Uterus (tissue), 2 donors: Measurements from ENCODE around the gene SH3RF3.

Experiments used
- CTCF ChIP-seq, 4 experiments: fragments of 200-600 bp in 2 of 4; fragments of 450-650 bp in 2 of 4; sonication (generic) in 2 of 4; IDR thresholded peaks; one replicate each; pipeline ENCODE4 v1.5.1; 2016 to 2019; ENCODE audit warnings: antibody characterized with exemption in 4 of 4, mild to moderate bottlenecking in 2 of 4, moderate library complexity in 1 of 4
- POLR2A ChIP-seq, 2 donors: fragments of 450-650 bp; IDR thresholded peaks; one replicate each; pipeline ENCODE4 v1.6.1; 2016; ENCODE audit warnings: antibody characterized with exemption in 2 of 2, mild to moderate bottlenecking in 1 of 2, moderate library complexity in 1 of 2

- TF ChIP-seq CTCF (IDR thresholded peaks at IDR 0.05) = no peak
- no peak for TF ChIP-seq POLR2A (IDR thresholded peaks at IDR 0.05)
These were observed 392.4 kb downstream of the SH3RF3 start for GRCh38 chr2:109521233-109522062.
